ENCODE measurements around the gene MB21D2.
A peak's percentile ranks its signal among the peaks of the same experiment; 100 is the strongest.

The MB21D2 gene

GRCh38 chr3:192848371-192849233 lies 69.1 kb downstream of the MB21D2 start:
- 0 out of 2 replicates have a peak overlapping the region, but pooled peaks have one; percentile 8 for H3K4me3 ChIP-seq (ENCODE audit: low read depth, low read length)
- TF ChIP-seq CTCF (IDR thresholded peaks at IDR 0.05; ENCODE audit: low read depth, low read length): no peak

GRCh38 chr3:192847941-192848340 lies 69.7 kb downstream of the MB21D2 start:
- TF ChIP-seq CTCF (IDR thresholded peaks at IDR 0.05; ENCODE audit: low read depth, low read length): no peak
- H3K4me3 ChIP-seq (ENCODE audit: low read depth, low read length): 0 out of 2 replicates have a peak overlapping the region, but pooled peaks have one; percentile 8

- H3K4me3 ChIP-seq (ENCODE audit: low read depth, low read length): no peak overlapping the region
- no peak for TF ChIP-seq CTCF (IDR thresholded peaks at IDR 0.05; ENCODE audit: low read depth, low read length)
Measured at GRCh38 chr3:192845526-192845855, 72.2 kb downstream of the MB21D2 start.

- TF ChIP-seq CTCF (IDR thresholded peaks at IDR 0.05; ENCODE audit: low read depth, low read length): no peak
- H3K4me3 ChIP-seq (ENCODE audit: low read depth, low read length): no peak overlapping the region
Measured at GRCh38 chr3:192844836-192845525, 72.7 kb downstream of the MB21D2 start.

- no peak overlapping the region for H3K4me3 ChIP-seq (ENCODE audit: low read depth, low read length)
- TF ChIP-seq CTCF (IDR thresholded peaks at IDR 0.05; ENCODE audit: low read depth, low read length): no peak
Measured at GRCh38 chr3:192844486-192844765, 73.2 kb downstream of the MB21D2 start.

GRCh38 chr3:192843723-192844485 lies 73.8 kb downstream of the MB21D2 start:
- no peak for TF ChIP-seq CTCF (IDR thresholded peaks at IDR 0.05; ENCODE audit: low read depth, low read length)

More at GRCh38 chr3:192843723-192844485, 73.8 kb downstream of the MB21D2 start:
- no peak overlapping the region for H3K4me3 ChIP-seq (ENCODE audit: low read depth, low read length)
